ENCODE results near the gene COX14.

DNA sequence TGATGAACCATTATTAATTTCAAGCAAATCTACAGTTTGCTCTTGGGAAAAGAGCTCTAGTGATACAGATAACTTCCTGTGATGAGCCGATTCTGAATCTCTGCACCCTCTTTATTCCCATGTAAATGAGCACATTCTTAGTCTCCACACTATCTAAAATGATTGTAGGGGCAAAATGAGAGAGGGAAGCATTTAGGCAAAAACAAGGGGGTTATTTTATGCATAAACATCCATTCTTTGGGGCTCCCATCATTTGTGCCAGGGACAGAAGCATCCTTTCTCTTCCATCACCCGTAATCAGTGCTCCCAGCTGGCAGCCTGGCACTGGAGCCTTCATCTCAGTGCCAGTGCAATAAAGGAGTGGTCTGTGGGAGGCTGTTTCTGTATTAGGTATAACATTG is 9.9 kb upstream of the COX14 start:
- no peak for TF ChIP-seq CTCF (IDR thresholded peaks at IDR 0.05)
- no peak for TF ChIP-seq EZH2 (IDR thresholded peaks at IDR 0.05)
- no peak for TF ChIP-seq EZH2phosphoT487 (IDR thresholded peaks at IDR 0.05)

Data from neural progenitor cell (in vitro differentiated cells).